ENCODE measurements around the gene DENND1B.

GRCh38 chr1:197521118-197521739 lies 254.1 kb downstream of the DENND1B start:
- TF ChIP-seq CTCF (IDR thresholded peaks at IDR 0.05) (peak; percentile 79), TCF12 (IDR thresholded peaks at IDR 0.05) (no peak), USF1 (IDR thresholded peaks at IDR 0.05; ENCODE audit: borderline replicate concordance, low read depth) (no peak), EP300 (IDR thresholded peaks at IDR 0.05; ENCODE audit: borderline replicate concordance in 1 of 2, low read depth in 1 of 2, low read length in 1 of 2) (no peak), SMC3 (IDR thresholded peaks at IDR 0.05; ENCODE audit: low read depth, low read length) (peak; percentile 45), MAX (IDR thresholded peaks at IDR 0.05; ENCODE audit: low read depth) (no peak), ELF1 (IDR thresholded peaks at IDR 0.05) (no peak), TAF1 (IDR thresholded peaks at IDR 0.05; ENCODE audit: borderline replicate concordance, low read depth, low read length) (no peak), SIN3A (IDR thresholded peaks at IDR 0.05; ENCODE audit: borderline replicate concordance, low read depth, low read length) (no peak)
- TF ChIP-seq, protein P1, sequence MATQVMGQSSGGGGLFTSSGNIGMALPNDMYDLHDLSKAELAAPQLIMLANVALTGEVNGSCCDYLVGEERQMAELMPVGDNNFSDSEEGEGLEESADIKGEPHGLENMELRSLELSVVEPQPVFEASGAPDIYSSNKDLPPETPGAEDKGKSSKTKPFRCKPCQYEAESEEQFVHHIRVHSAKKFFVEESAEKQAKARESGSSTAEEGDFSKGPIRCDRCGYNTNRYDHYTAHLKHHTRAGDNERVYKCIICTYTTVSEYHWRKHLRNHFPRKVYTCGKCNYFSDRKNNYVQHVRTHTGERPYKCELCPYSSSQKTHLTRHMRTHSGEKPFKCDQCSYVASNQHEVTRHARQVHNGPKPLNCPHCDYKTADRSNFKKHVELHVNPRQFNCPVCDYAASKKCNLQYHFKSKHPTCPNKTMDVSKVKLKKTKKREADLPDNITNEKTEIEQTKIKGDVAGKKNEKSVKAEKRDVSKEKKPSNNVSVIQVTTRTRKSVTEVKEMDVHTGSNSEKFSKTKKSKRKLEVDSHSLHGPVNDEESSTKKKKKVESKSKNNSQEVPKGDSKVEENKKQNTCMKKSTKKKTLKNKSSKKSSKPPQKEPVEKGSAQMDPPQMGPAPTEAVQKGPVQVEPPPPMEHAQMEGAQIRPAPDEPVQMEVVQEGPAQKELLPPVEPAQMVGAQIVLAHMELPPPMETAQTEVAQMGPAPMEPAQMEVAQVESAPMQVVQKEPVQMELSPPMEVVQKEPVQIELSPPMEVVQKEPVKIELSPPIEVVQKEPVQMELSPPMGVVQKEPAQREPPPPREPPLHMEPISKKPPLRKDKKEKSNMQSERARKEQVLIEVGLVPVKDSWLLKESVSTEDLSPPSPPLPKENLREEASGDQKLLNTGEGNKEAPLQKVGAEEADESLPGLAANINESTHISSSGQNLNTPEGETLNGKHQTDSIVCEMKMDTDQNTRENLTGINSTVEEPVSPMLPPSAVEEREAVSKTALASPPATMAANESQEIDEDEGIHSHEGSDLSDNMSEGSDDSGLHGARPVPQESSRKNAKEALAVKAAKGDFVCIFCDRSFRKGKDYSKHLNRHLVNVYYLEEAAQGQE (IDR thresholded peaks at IDR 0.05; ENCODE audit: low read depth, low read length), result no peak
